ENCODE measurements around the gene MYCBP2. TPM values are rescaled to one million over a fixed set of nuclear protein-coding genes. Genes with fewer than 3 reads are reported as not detected.
"Not testable (repeated sequence)": the region's sequence is repeated elsewhere in the genome, so short reads cannot be mapped to it uniquely, and the experiment has no call there.

MYCBP2 gene
- total RNA-seq, 3 donors from 2014 or later = 179 to 282 (median 181) TPM

- Histone ChIP-seq H3K9me3 (no peaks in the 10 kb centered on the region), H3K27ac (no peak overlapping the region), H3K27me3 (no peaks in the 10 kb centered on the region), H3K4me1 (no peaks in the 10 kb centered on the region), H3K4me3 (no peak overlapping the region), H3K36me3 (no peaks in the 10 kb centered on the region)
- intact Hi-C loops (cut with DNase I; ENCODE audit: low total_unique reads) = no loop called here
- TF ChIP-seq CTCF (IDR thresholded peaks at IDR 0.05) (no peak), POLR2AphosphoS5 (IDR thresholded peaks at IDR 0.05) (no peak), POLR2A (IDR thresholded peaks at IDR 0.05) (no peak)
- DNase-seq (ENCODE audit: low spot score in 2 of 2) = no peak
These were observed 107.5 kb downstream of the MYCBP2 start for GRCh38 chr13:77219401-77219800.

- intact Hi-C loops (cut with DNase I; ENCODE audit: low total_unique reads) = no loop called here
- no peaks in the 10 kb centered on the region for H3K9me3 ChIP-seq
- H3K4me1 ChIP-seq = no peaks in the 10 kb centered on the region
- TF ChIP-seq CTCF (IDR thresholded peaks at IDR 0.05) = no peak
- TF ChIP-seq POLR2A (IDR thresholded peaks at IDR 0.05) = no peak
- TF ChIP-seq POLR2AphosphoS5 (IDR thresholded peaks at IDR 0.05) = no peak
- no peak overlapping the region for H3K4me3 ChIP-seq
- H3K36me3 ChIP-seq = no peaks in the 10 kb centered on the region
- no peak for DNase-seq (ENCODE audit: low spot score in 2 of 2)
- no peaks in the 10 kb centered on the region for H3K27me3 ChIP-seq
- H3K27ac ChIP-seq = no peak overlapping the region
These were observed 108.6 kb downstream of the MYCBP2 start for GRCh38 chr13:77218274-77218673.

- no peaks in the 10 kb centered on the region for H3K27me3 ChIP-seq
- no peak overlapping the region for H3K4me3 ChIP-seq
- H3K36me3 ChIP-seq = peaks cover 3% of the 10 kb centered on the region
- intact Hi-C loops (cut with DNase I; ENCODE audit: low total_unique reads) = no loop called here
- no peak for DNase-seq (ENCODE audit: low spot score in 2 of 2)
- no peaks in the 10 kb centered on the region for H3K9me3 ChIP-seq
- no peaks in the 10 kb centered on the region for H3K4me1 ChIP-seq
- H3K27ac ChIP-seq = no peak overlapping the region
- no peak for TF ChIP-seq POLR2AphosphoS5 (IDR thresholded peaks at IDR 0.05)
These were observed 111.4 kb downstream of the MYCBP2 start for GRCh38 chr13:77215543-77215942.

- no peaks in the 10 kb centered on the region for H3K4me1 ChIP-seq
- no peaks in the 10 kb centered on the region for H3K27me3 ChIP-seq
- no peak overlapping the region for H3K4me3 ChIP-seq
- no peak for TF ChIP-seq CTCF (IDR thresholded peaks at IDR 0.05)
- no peak for TF ChIP-seq POLR2A (IDR thresholded peaks at IDR 0.05)
- no peak for TF ChIP-seq POLR2AphosphoS5 (IDR thresholded peaks at IDR 0.05)
- peaks cover 5% of the 10 kb centered on the region for H3K36me3 ChIP-seq
- no peak overlapping the region for H3K27ac ChIP-seq
- DNase-seq (ENCODE audit: low spot score in 2 of 2) = no peak
- H3K9me3 ChIP-seq = no peaks in the 10 kb centered on the region
- intact Hi-C loops (cut with DNase I; ENCODE audit: low total_unique reads) = no loop called here
These were observed 113.2 kb downstream of the MYCBP2 start for GRCh38 chr13:77213644-77214043.

- no peak overlapping the region for H3K4me3 ChIP-seq
- no peaks in the 10 kb centered on the region for H3K9me3 ChIP-seq
- H3K27me3 ChIP-seq = no peaks in the 10 kb centered on the region
- no peaks in the 10 kb centered on the region for H3K4me1 ChIP-seq
- intact Hi-C loops (cut with DNase I; ENCODE audit: low total_unique reads) = loop anchor here (5.0 kb wide), 1 partner anchor 146 kb away; no protein-coding TSS in a partner anchor
- H3K27ac ChIP-seq = no peak overlapping the region
- no peak for TF ChIP-seq POLR2A (IDR thresholded peaks at IDR 0.05)
- no peak for TF ChIP-seq CTCF (IDR thresholded peaks at IDR 0.05)
- H3K36me3 ChIP-seq = peaks cover 11% of the 10 kb centered on the region
- DNase-seq (ENCODE audit: low spot score in 2 of 2) = no peak
These were observed 119.0 kb downstream of the MYCBP2 start for GRCh38 chr13:77207943-77208342.

- H3K4me1 ChIP-seq; H3K27ac ChIP-seq; H3K36me3 ChIP-seq; H3K4me3 ChIP-seq; H3K9me3 ChIP-seq; intact Hi-C loops (cut with DNase I; ENCODE audit: low total_unique reads); DNase-seq (ENCODE audit: low spot score in 2 of 2); H3K27me3 ChIP-seq: not testable (repeated sequence)
These were observed 127.9 kb downstream of the MYCBP2 start for GRCh38 chr13:77198995-77199394.
